ENCODE data around the gene MYO18A.

DNA sequence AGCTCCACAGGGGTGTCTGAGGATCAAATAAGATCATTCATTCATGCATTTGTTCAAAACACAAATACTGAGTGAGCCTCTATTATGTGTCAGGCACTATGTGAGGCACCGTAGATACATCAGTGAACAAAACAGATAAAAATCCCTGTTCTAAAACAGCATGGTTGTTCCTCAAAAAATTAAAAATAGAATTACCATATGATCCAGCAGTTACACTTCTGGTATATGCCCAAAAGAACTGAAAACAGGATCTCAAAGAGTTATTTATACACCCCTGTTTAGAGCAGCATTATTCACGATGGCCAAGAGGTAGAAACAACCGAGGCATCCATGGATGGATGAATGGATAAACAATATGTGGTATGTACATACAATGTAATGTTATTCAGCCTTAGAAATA is 121.8 kb downstream of the MYO18A start:
- TF ChIP-seq RFX5 (IDR thresholded peaks at IDR 0.05; ENCODE audit: low read depth, low read length) (no peak), NFE2L2 (IDR thresholded peaks at IDR 0.05; ENCODE audit: low read depth, low read length) (no peak), POLR2A (IDR thresholded peaks at IDR 0.05; ENCODE audit: low read depth, low read length) (no peak), CEBPB (IDR thresholded peaks at IDR 0.05; ENCODE audit: low read depth, low read length) (no peak), MAFK (IDR thresholded peaks at IDR 0.05; ENCODE audit: low read depth, low read length) (no peak), RAD21 (IDR thresholded peaks at IDR 0.05; ENCODE audit: low read length) (no peak)
- TF ChIP-seq, protein P1, sequence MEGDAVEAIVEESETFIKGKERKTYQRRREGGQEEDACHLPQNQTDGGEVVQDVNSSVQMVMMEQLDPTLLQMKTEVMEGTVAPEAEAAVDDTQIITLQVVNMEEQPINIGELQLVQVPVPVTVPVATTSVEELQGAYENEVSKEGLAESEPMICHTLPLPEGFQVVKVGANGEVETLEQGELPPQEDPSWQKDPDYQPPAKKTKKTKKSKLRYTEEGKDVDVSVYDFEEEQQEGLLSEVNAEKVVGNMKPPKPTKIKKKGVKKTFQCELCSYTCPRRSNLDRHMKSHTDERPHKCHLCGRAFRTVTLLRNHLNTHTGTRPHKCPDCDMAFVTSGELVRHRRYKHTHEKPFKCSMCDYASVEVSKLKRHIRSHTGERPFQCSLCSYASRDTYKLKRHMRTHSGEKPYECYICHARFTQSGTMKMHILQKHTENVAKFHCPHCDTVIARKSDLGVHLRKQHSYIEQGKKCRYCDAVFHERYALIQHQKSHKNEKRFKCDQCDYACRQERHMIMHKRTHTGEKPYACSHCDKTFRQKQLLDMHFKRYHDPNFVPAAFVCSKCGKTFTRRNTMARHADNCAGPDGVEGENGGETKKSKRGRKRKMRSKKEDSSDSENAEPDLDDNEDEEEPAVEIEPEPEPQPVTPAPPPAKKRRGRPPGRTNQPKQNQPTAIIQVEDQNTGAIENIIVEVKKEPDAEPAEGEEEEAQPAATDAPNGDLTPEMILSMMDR (conservative IDR thresholded peaks at IDR 0.05; ENCODE audit: low read depth, low read length): no peak
- TF ChIP-seq, protein P2, sequence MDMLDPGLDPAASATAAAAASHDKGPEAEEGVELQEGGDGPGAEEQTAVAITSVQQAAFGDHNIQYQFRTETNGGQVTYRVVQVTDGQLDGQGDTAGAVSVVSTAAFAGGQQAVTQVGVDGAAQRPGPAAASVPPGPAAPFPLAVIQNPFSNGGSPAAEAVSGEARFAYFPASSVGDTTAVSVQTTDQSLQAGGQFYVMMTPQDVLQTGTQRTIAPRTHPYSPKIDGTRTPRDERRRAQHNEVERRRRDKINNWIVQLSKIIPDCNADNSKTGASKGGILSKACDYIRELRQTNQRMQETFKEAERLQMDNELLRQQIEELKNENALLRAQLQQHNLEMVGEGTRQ (IDR thresholded peaks at IDR 0.05; ENCODE audit: low read depth, low read length): no peak
- TF ChIP-seq, protein P3, sequence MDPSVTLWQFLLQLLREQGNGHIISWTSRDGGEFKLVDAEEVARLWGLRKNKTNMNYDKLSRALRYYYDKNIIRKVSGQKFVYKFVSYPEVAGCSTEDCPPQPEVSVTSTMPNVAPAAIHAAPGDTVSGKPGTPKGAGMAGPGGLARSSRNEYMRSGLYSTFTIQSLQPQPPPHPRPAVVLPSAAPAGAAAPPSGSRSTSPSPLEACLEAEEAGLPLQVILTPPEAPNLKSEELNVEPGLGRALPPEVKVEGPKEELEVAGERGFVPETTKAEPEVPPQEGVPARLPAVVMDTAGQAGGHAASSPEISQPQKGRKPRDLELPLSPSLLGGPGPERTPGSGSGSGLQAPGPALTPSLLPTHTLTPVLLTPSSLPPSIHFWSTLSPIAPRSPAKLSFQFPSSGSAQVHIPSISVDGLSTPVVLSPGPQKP (IDR thresholded peaks at IDR 0.05; ENCODE audit: borderline replicate concordance, low read depth, low read length): no peak

Measured in IMR-90 (cell line).